HG03558 (cell line): ENCODE results near the gene EPS8L3.
"Not testable (repeated sequence)": the region's sequence is repeated elsewhere in the genome, so short reads cannot be mapped to it uniquely, and the experiment has no call there.

Experiments used
- ATAC-seq: cut with Tn5 transposase; IDR thresholded peaks from one replicate; pipeline ENCODE4 v1.9.1; 2021; ENCODE audit warnings: moderate number of reproducible peaks; ENCODE audit not compliant: unreplicated experiment; ENCODE audit errors: extremely low read depth

Gene EPS8L3

GRCh38 chr1:109781806-109782205, 18.1 kb upstream of the EPS8L3 start:
- no peak for ATAC-seq

GRCh38 chr1:109780982-109781381, 17.3 kb upstream of the EPS8L3 start:
- no peak for ATAC-seq

GRCh38 chr1:109777980-109778625, 14.4 kb upstream of the EPS8L3 start:
- ATAC-seq: no peak

- no peak for ATAC-seq
These were observed 13.7 kb upstream of the EPS8L3 start for GRCh38 chr1:109777436-109777835.

GRCh38 chr1:109776911-109777310, 13.2 kb upstream of the EPS8L3 start:
- ATAC-seq: no peak

- ATAC-seq: no peak
These were observed 12.6 kb upstream of the EPS8L3 start for GRCh38 chr1:109776206-109776835.

GRCh38 chr1:109775398-109775797, 11.7 kb upstream of the EPS8L3 start:
- no peak for ATAC-seq

- ATAC-seq: no peak
These were observed 10.3 kb upstream of the EPS8L3 start for GRCh38 chr1:109773900-109774485.

- peak; percentile 56 for ATAC-seq
These were observed 9.6 kb upstream of the EPS8L3 start for GRCh38 chr1:109773203-109773899.

- no peak for ATAC-seq
These were observed 9.0 kb upstream of the EPS8L3 start for GRCh38 chr1:109772658-109773202.

GRCh38 chr1:109771712-109772657, 8.3 kb upstream of the EPS8L3 start:
- no peak for ATAC-seq

- no peak for ATAC-seq
These were observed 6.8 kb upstream of the EPS8L3 start for GRCh38 chr1:109770331-109771095.

- ATAC-seq: no peak
These were observed 5.8 kb upstream of the EPS8L3 start for GRCh38 chr1:109769330-109770078.

GRCh38 chr1:109768820-109769219, 5.1 kb upstream of the EPS8L3 start:
- ATAC-seq: no peak

GRCh38 chr1:109768335-109768650, 4.6 kb upstream of the EPS8L3 start:
- ATAC-seq: no peak

GRCh38 chr1:109767637-109768334, 4.1 kb upstream of the EPS8L3 start:
- no peak for ATAC-seq

GRCh38 chr1:109766991-109767636, 3.4 kb upstream of the EPS8L3 start:
- ATAC-seq: not testable (repeated sequence)
